Stimulated activated CD4-positive, alpha-beta T cell treated with anti-CD3 and anti-CD28 coated beads, TNF-alpha, amount 100 ng/mL, for 4 hours (primary cell): Measurements from ENCODE around the gene RNU6-1.

ENCODE experiments used
- DNase-seq, 3 experiments: peaks; one replicate each; pipeline ENCODE4 v3.0.0-alpha.2; 2020; ENCODE audit warnings: low read depth in 3 of 3

Gene RNU6-1

GRCh38 chr15:67820992-67821783 is 18.7 kb downstream of the RNU6-1 start:
- DNase-seq: no peak

- no peak for DNase-seq
Observed at GRCh38 chr15:67820122-67820991, 19.5 kb downstream of the RNU6-1 start.

GRCh38 chr15:67819636-67820035 is 20.2 kb downstream of the RNU6-1 start:
- DNase-seq: no peak

GRCh38 chr15:67818464-67818863 is 21.4 kb downstream of the RNU6-1 start:
- DNase-seq: no peak

- DNase-seq: no peak
Observed at GRCh38 chr15:67816668-67817067, 23.2 kb downstream of the RNU6-1 start.

- no peak for DNase-seq
Observed at GRCh38 chr15:67815036-67815592, 24.7 kb downstream of the RNU6-1 start.

GRCh38 chr15:67813104-67813634 is 26.7 kb downstream of the RNU6-1 start:
- no peak for DNase-seq

- DNase-seq: no peak
Observed at GRCh38 chr15:67812241-67812644, 27.6 kb downstream of the RNU6-1 start.

GRCh38 chr15:67809866-67810265 is 30.0 kb downstream of the RNU6-1 start:
- DNase-seq: no peak

- no peak for DNase-seq
Observed at GRCh38 chr15:67809441-67809840, 30.4 kb downstream of the RNU6-1 start.

GRCh38 chr15:67808821-67809220 is 31.0 kb downstream of the RNU6-1 start:
- DNase-seq: no peak

- no peak for DNase-seq
Observed at GRCh38 chr15:67807836-67808235, 32.0 kb downstream of the RNU6-1 start.

- DNase-seq: no peak
Observed at GRCh38 chr15:67807141-67807540, 32.7 kb downstream of the RNU6-1 start.

GRCh38 chr15:67806536-67806935 is 33.3 kb downstream of the RNU6-1 start:
- DNase-seq: no peak

- no peak for DNase-seq
Observed at GRCh38 chr15:67805666-67806516, 34.0 kb downstream of the RNU6-1 start.

- no peak for DNase-seq
Observed at GRCh38 chr15:67805008-67805665, 34.7 kb downstream of the RNU6-1 start.

- no peak for DNase-seq
Observed at GRCh38 chr15:67803996-67804843, 35.6 kb downstream of the RNU6-1 start.

GRCh38 chr15:67803299-67803698 is 36.5 kb downstream of the RNU6-1 start:
- no peak for DNase-seq

- no peak for DNase-seq
Observed at GRCh38 chr15:67801926-67802914, 37.6 kb downstream of the RNU6-1 start.
